ENCODE data around the gene RUFY3.
"Not testable (repeated sequence)": the region's sequence is repeated elsewhere in the genome, so short reads cannot be mapped to it uniquely, and the experiment has no call there.

The RUFY3 gene

GRCh38 chr4:70734971-70735370 is 13.2 kb downstream of the RUFY3 start:
- no peaks in the 10 kb centered on the region for H3K36me3 ChIP-seq (ENCODE audit: low read depth)
- TF ChIP-seq CTCF (IDR thresholded peaks at IDR 0.05; ENCODE audit: poor library complexity, severe bottlenecking), result no peak
- no peaks in the 10 kb centered on the region for H3K27me3 ChIP-seq (ENCODE audit: insufficient read depth, poor library complexity, severe bottlenecking)
- peak overlapping the region; percentile 38 for H3K27ac ChIP-seq (ENCODE audit: poor library complexity, severe bottlenecking)
- no peaks in the 10 kb centered on the region for H3K9me3 ChIP-seq (ENCODE audit: severe bottlenecking)
- ATAC-seq (ENCODE audit: low read depth) (peak; percentile 32), DNase-seq (ENCODE audit: low spot score) (no peak)
- H3K4me3 ChIP-seq (ENCODE audit: severe bottlenecking), result peak overlapping the region; percentile 21
- H3K4me1 ChIP-seq (ENCODE audit: insufficient read depth, poor library complexity, severe bottlenecking), result peaks cover 2% of the 10 kb centered on the region

GRCh38 chr4:70735915-70736314 is 14.2 kb downstream of the RUFY3 start:
- H3K4me1 ChIP-seq (ENCODE audit: insufficient read depth, poor library complexity, severe bottlenecking), result not testable (repeated sequence)

GRCh38 chr4:70737006-70737405 is 15.2 kb downstream of the RUFY3 start:
- Histone ChIP-seq H3K4me1 (ENCODE audit: insufficient read depth, poor library complexity, severe bottlenecking) (peaks cover 2% of the 10 kb centered on the region), H3K4me3 (ENCODE audit: severe bottlenecking) (no peak overlapping the region), H3K27ac (ENCODE audit: poor library complexity, severe bottlenecking) (no peak overlapping the region), H3K36me3 (ENCODE audit: low read depth) (no peaks in the 10 kb centered on the region), H3K27me3 (ENCODE audit: insufficient read depth, poor library complexity, severe bottlenecking) (no peaks in the 10 kb centered on the region), H3K9me3 (ENCODE audit: severe bottlenecking) (no peaks in the 10 kb centered on the region)
- no peak for TF ChIP-seq CTCF (IDR thresholded peaks at IDR 0.05; ENCODE audit: poor library complexity, severe bottlenecking)
- ATAC-seq (ENCODE audit: low read depth), result no peak
- no peak for DNase-seq (ENCODE audit: low spot score)

More at GRCh38 chr4:70735915-70736314, 14.2 kb downstream of the RUFY3 start:
- H3K4me3 ChIP-seq (ENCODE audit: severe bottlenecking); DNase-seq (ENCODE audit: low spot score); H3K27ac ChIP-seq (ENCODE audit: poor library complexity, severe bottlenecking); H3K27me3 ChIP-seq (ENCODE audit: insufficient read depth, poor library complexity, severe bottlenecking); H3K36me3 ChIP-seq (ENCODE audit: low read depth); ATAC-seq (ENCODE audit: low read depth); H3K9me3 ChIP-seq (ENCODE audit: severe bottlenecking): not testable (repeated sequence)
- peak; percentile 36 for TF ChIP-seq CTCF (IDR thresholded peaks at IDR 0.05; ENCODE audit: poor library complexity, severe bottlenecking)

- Histone ChIP-seq H3K27ac (ENCODE audit: poor library complexity, severe bottlenecking) (no peak overlapping the region), H3K4me3 (ENCODE audit: severe bottlenecking) (no peak overlapping the region)
- ATAC-seq (ENCODE audit: low read depth), result no peak
Measured at GRCh38 chr4:70737409-70737808, 15.6 kb downstream of the RUFY3 start.

More at GRCh38 chr4:70737409-70737808, 15.6 kb downstream of the RUFY3 start:
- Histone ChIP-seq H3K36me3 (ENCODE audit: low read depth) (no peaks in the 10 kb centered on the region), H3K9me3 (ENCODE audit: severe bottlenecking) (no peaks in the 10 kb centered on the region), H3K27me3 (ENCODE audit: insufficient read depth, poor library complexity, severe bottlenecking) (no peaks in the 10 kb centered on the region), H3K4me1 (ENCODE audit: insufficient read depth, poor library complexity, severe bottlenecking) (peaks cover 2% of the 10 kb centered on the region)
- TF ChIP-seq CTCF (IDR thresholded peaks at IDR 0.05; ENCODE audit: poor library complexity, severe bottlenecking), result no peak
- DNase-seq (ENCODE audit: low spot score), result no peak

Measured in RWPE2 (cell line).